ENCODE results near the gene PCDHGB1.
"Not testable (repeated sequence)": the region's sequence is repeated elsewhere in the genome, so short reads cannot be mapped to it uniquely, and the experiment has no call there.

PCDHGB1 gene

DNA sequence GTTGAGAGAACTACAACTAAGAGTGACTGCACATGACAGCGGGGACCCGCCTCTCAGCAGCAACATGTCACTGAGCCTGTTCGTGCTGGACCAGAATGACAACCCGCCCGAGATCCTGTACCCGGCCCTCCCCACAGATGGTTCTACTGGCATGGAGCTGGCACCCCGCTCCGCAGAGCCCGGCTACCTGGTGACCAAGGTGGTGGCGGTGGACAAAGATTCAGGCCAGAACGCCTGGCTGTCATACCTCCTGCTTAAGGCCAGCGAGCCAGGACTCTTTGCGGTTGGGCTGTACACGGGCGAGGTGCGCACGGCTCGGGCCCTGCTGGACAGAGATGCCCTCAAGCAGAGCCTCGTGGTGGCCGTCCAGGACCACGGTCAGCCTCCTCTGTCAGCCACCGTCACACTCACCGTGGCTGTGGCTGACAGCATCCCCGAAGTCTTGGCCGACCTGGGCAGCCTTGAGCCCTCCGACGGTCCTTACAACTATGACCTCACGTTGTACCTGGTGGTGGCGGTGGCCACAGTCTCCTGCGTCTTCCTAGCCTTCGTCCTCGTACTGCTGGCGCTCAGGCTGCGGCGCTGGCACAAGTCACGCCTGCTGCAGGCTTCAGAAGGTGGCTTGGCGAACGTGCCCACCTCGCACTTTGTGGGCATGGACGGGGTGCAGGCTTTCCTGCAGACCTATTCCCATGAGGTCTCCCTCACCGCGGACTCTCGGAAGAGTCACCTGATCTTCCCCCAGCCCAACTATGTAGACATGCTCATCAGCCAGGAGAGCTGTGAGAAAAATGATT lies 34.8 kb downstream of the PCDHGB1 start:
- DNase-seq, result no peak

DNA sequence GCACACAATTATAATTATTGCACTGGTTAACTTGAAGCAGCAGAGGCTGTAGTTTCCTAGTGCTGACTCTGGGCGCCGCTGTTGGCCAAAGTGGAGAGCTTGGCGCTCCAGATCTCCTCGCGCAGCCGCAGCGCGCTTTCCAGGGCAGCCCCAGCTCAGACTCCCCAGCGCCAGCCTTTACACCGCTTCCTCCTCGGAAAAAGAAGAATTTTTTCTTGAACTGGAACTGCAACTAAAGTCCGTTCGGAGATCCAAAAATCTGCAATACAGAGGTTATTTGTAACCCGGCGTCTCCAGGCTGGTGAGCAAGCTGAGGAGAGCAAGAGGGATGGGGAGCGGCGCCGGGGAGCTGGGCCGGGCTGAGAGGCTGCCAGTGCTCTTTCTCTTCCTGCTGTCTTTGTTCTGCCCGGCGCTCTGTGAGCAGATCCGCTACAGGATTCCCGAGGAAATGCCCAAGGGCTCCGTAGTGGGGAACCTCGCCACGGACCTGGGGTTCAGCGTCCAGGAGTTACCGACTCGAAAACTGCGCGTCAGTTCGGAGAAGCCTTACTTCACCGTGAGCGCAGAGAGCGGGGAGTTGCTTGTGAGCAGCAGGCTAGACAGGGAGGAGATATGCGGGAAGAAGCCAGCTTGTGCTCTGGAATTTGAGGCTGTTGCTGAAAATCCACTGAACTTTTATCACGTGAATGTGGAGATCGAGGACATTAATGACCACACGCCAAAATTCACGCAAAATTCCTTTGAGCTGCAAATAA lies 37.8 kb downstream of the PCDHGB1 start, which contains the start of gene PCDHGB4:
Gene PCDHGB4, plus strand, starts transcription at position 142 of the 755 bp plus-strand sequence. Its CDS starts 187 bp downstream, at position 329.
- not testable (repeated sequence) for DNase-seq

- no peak for DNase-seq
Measured at GRCh38 chr5:141388661-141389060, 38.8 kb downstream of the PCDHGB1 start.

GRCh38 chr5:141389153-141390042 lies 39.5 kb downstream of the PCDHGB1 start:
- DNase-seq, result no peak

- no peak for DNase-seq
Measured at GRCh38 chr5:141392429-141393198, 42.7 kb downstream of the PCDHGB1 start, which contains the start of gene PCDHGA8. TSS of gene PCDHGA8 (plus strand) at chr5:141392633. CDS start at chr5:141392814, 181 bp downstream.

GRCh38 chr5:141393267-141393666 lies 43.4 kb downstream of the PCDHGB1 start:
- DNase-seq, result no peak

GRCh38 chr5:141394401-141395187 lies 44.7 kb downstream of the PCDHGB1 start:
- not testable (repeated sequence) for DNase-seq

DNA sequence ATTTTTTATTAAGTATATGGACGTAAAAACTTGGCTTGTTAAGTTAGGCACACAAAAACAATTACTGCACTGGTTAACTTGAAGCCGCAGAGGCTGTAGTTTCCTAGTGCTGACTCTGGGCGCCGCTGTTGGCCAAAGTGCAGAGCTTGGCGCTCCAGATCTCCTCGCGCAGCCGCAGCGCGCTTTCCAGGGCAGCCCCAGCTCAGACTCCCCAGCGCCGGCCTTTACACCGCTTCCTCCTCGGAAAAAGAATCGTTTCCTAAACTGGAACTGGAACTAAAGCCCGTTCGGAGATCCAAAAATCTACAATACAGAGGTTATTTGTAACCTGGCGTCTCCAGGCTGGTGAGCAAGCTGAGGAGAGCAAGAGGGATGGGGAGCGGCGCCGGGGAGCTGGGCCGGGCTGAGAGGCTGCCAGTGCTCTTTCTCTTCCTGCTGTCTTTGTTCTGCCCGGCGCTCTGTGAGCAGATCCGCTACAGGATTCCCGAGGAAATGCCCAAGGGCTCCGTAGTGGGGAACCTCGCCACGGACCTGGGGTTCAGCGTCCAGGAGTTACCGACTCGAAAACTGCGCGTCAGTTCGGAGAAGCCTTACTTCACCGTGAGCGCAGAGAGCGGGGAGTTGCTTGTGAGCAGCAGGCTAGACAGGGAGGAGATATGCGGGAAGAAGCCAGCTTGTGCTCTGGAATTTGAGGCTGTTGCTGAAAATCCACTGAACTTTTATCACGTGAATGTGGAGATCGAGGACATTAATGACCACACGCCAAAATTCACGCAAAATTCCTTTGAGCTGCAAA lies 48.1 kb downstream of the PCDHGB1 start, which contains the start of gene PCDHGB5:
Gene PCDHGB5, plus strand, starts transcription at position 192 of the 796 bp plus-strand sequence. Its CDS starts 181 bp downstream, at position 373.
- not testable (repeated sequence) for DNase-seq

DNA sequence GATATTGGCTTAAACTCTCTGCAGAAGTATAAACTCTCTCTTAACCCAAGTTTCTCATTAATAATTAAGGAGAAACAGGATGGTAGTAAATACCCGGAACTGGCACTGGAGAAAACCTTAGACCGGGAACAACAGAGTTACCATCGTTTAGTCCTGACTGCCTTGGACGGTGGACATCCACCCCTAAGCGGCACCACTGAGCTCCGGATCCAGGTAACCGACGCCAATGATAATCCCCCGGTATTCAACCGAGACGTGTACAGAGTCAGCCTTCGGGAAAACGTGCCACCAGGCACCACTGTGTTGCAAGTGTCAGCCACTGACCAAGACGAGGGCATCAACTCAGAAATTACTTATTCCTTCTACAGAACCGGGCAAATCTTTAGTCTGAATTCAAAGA lies 48.7 kb downstream of the PCDHGB1 start:
- DNase-seq, result no peak

DNA sequence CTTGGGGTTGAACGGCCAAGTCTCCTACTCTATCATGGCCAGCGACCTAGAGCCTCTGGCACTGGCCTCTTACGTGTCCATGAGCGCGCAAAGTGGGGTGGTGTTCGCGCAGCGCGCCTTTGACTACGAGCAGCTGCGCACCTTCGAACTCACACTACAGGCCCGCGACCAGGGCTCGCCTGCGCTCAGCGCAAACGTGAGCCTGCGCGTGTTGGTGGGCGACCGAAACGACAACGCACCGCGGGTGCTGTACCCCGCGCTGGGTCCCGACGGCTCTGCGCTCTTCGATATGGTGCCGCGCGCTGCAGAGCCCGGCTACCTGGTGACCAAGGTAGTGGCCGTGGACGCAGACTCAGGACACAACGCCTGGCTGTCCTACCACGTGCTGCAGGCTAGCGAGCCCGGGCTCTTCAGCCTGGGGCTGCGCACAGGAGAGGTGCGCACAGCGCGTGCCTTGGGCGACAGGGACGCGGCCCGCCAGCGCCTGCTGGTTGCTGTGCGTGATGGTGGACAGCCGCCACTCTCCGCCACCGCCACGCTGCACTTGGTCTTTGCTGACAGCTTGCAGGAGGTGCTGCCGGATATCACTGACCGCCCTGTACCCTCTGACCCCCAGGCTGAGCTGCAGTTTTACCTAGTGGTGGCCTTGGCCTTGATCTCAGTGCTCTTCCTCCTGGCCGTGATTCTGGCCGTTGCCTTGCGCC lies 49.8 kb downstream of the PCDHGB1 start:
- DNase-seq, result no peak

All from NCI-H1092 treated with DMSO at 0.1 percent for 48 hours (cell line).